Measurements from ENCODE around the gene NKIRAS2. TPM values are rescaled to one million over a fixed set of nuclear protein-coding genes. Genes with fewer than 3 reads are reported as not detected.

Gene NKIRAS2
- polyA plus RNA-seq, 1 donor from 2014 or later, result 60.2 TPM

DNA sequence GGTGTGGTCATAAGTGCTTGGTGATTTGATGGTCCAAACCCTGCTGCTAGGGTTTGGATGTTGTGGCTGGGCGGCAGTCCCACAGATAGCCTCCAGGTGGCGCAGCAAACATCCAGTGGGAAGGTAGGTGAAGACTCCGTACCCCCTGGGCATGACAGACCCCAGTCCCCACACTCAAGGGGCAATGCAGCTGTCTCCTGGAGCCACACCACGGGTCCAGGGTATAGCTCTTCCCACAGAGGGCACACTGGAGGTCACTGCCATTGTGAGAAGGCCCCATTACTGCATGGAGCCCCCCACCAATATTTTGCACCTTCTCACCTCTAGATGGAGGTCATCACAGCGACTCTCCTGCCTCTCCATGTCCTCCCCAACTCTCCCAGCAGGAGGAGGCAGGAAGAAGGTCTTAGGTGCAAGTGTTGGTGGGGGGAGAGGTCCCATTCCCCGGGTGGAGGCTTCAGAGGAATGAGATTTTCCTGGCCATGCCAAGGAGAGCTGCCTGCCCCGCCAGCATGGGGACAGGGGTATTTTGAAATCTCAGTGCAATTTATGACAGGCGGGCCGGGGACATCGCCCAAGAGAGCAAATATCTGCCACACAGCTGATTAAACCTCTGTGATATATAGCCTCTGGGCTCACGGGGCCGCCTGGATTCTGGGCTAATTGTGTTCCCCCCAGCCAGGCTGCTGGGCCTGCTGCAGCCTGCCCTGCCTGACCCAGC is 47.6 kb downstream of the NKIRAS2 start:
- H3K9me3 ChIP-seq (ENCODE audit: low read length), result no peaks in the 10 kb centered on the region
- H3K9ac ChIP-seq (ENCODE audit: low read length), result no peak overlapping the region
- no peak overlapping the region for H3K4me2 ChIP-seq (ENCODE audit: low read length)
- H3K27me3 ChIP-seq (ENCODE audit: insufficient read depth, low read depth, low read length), result peaks cover 23% of the 10 kb centered on the region
- H3K27ac ChIP-seq (ENCODE audit: low read length), result no peak overlapping the region
- H3K36me3 ChIP-seq (ENCODE audit: insufficient read depth, low read length), result no peaks in the 10 kb centered on the region
- no peaks in the 10 kb centered on the region for H4K20me1 ChIP-seq (ENCODE audit: insufficient read depth)
- H3K4me3 ChIP-seq (ENCODE audit: low read length), result no peak overlapping the region
- H3K9me2 ChIP-seq (ENCODE audit: insufficient read depth, low read length), result no peaks in the 10 kb centered on the region
- no peak overlapping the region for H2AFZ ChIP-seq (ENCODE audit: low read depth, low read length)
- TF ChIP-seq, protein P1, sequence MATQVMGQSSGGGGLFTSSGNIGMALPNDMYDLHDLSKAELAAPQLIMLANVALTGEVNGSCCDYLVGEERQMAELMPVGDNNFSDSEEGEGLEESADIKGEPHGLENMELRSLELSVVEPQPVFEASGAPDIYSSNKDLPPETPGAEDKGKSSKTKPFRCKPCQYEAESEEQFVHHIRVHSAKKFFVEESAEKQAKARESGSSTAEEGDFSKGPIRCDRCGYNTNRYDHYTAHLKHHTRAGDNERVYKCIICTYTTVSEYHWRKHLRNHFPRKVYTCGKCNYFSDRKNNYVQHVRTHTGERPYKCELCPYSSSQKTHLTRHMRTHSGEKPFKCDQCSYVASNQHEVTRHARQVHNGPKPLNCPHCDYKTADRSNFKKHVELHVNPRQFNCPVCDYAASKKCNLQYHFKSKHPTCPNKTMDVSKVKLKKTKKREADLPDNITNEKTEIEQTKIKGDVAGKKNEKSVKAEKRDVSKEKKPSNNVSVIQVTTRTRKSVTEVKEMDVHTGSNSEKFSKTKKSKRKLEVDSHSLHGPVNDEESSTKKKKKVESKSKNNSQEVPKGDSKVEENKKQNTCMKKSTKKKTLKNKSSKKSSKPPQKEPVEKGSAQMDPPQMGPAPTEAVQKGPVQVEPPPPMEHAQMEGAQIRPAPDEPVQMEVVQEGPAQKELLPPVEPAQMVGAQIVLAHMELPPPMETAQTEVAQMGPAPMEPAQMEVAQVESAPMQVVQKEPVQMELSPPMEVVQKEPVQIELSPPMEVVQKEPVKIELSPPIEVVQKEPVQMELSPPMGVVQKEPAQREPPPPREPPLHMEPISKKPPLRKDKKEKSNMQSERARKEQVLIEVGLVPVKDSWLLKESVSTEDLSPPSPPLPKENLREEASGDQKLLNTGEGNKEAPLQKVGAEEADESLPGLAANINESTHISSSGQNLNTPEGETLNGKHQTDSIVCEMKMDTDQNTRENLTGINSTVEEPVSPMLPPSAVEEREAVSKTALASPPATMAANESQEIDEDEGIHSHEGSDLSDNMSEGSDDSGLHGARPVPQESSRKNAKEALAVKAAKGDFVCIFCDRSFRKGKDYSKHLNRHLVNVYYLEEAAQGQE (IDR thresholded peaks at IDR 0.05; ENCODE audit: borderline replicate concordance), result no peak
- TF ChIP-seq EZH2 (IDR thresholded peaks at IDR 0.05; ENCODE audit: borderline replicate concordance, insufficient read depth, low read length, poor library complexity, severe bottlenecking), result no peak
- TF ChIP-seq EP300 (conservative IDR thresholded peaks at IDR 0.05; ENCODE audit: poor library complexity, severe bottlenecking), result no peak
- TF ChIP-seq RAD21 (conservative IDR thresholded peaks at IDR 0.05), result no peak
- TF ChIP-seq POLR2AphosphoS5 (IDR thresholded peaks at IDR 0.05), result no peak
- TF ChIP-seq SMC3 (conservative IDR thresholded peaks at IDR 0.05; ENCODE audit: poor library complexity), result peak; percentile 41
- TF ChIP-seq, protein P2, sequence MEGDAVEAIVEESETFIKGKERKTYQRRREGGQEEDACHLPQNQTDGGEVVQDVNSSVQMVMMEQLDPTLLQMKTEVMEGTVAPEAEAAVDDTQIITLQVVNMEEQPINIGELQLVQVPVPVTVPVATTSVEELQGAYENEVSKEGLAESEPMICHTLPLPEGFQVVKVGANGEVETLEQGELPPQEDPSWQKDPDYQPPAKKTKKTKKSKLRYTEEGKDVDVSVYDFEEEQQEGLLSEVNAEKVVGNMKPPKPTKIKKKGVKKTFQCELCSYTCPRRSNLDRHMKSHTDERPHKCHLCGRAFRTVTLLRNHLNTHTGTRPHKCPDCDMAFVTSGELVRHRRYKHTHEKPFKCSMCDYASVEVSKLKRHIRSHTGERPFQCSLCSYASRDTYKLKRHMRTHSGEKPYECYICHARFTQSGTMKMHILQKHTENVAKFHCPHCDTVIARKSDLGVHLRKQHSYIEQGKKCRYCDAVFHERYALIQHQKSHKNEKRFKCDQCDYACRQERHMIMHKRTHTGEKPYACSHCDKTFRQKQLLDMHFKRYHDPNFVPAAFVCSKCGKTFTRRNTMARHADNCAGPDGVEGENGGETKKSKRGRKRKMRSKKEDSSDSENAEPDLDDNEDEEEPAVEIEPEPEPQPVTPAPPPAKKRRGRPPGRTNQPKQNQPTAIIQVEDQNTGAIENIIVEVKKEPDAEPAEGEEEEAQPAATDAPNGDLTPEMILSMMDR (IDR thresholded peaks at IDR 0.05; ENCODE audit: poor library complexity, severe bottlenecking), result peak; percentile 59
- H3K79me2 ChIP-seq (replicated peaks; ENCODE audit: insufficient read depth, low read length), result no peaks in the 10 kb centered on the region
- H3F3A ChIP-seq (ENCODE audit: insufficient read depth, low read length, poor library complexity, severe bottlenecking), result no peaks in the 10 kb centered on the region

DNA sequence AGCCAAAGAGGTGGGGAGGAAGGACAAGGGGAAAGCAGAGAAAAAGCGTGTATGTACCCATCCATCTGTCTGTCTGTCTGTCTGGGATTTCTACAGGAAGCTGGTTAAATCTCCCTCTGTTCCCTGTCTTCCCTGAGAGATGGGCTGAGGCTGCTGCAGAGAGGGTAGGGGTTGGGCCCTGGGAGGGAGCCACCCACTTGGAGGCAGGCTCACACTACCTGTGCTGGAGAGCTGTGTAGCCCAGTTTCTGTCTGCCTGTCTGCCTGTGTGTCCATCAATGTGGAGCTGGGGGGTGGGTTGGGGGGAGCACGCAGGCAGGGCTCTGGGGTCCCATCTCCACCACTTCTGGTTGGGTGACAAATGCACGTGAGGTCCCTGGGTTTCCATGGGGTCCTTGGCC is 49.1 kb downstream of the NKIRAS2 start:
- no peak overlapping the region for H2AFZ ChIP-seq (ENCODE audit: low read depth, low read length)
- H3K79me2 ChIP-seq (replicated peaks; ENCODE audit: insufficient read depth, low read length), result no peaks in the 10 kb centered on the region
- no peak overlapping the region for H3K4me3 ChIP-seq (ENCODE audit: low read length)
- H4K20me1 ChIP-seq (ENCODE audit: insufficient read depth), result no peaks in the 10 kb centered on the region
- H3K9me2 ChIP-seq (ENCODE audit: insufficient read depth, low read length), result no peaks in the 10 kb centered on the region
- no peaks in the 10 kb centered on the region for H3F3A ChIP-seq (ENCODE audit: insufficient read depth, low read length, poor library complexity, severe bottlenecking)
- no peaks in the 10 kb centered on the region for H3K36me3 ChIP-seq (ENCODE audit: insufficient read depth, low read length)
- no peak overlapping the region for H3K27ac ChIP-seq (ENCODE audit: low read length)
- H3K9ac ChIP-seq (ENCODE audit: low read length), result no peak overlapping the region
- TF ChIP-seq, protein P1 (IDR thresholded peaks at IDR 0.05; ENCODE audit: borderline replicate concordance), result no peak
- peaks cover 37% of the 10 kb centered on the region for H3K27me3 ChIP-seq (ENCODE audit: insufficient read depth, low read depth, low read length)
- H3K4me2 ChIP-seq (ENCODE audit: low read length), result no peak overlapping the region
- H3K9me3 ChIP-seq (ENCODE audit: low read length), result no peaks in the 10 kb centered on the region

Measured in neural cell (in vitro differentiated cells).